ENCODE measurements around the gene FCRL4.

DNA sequence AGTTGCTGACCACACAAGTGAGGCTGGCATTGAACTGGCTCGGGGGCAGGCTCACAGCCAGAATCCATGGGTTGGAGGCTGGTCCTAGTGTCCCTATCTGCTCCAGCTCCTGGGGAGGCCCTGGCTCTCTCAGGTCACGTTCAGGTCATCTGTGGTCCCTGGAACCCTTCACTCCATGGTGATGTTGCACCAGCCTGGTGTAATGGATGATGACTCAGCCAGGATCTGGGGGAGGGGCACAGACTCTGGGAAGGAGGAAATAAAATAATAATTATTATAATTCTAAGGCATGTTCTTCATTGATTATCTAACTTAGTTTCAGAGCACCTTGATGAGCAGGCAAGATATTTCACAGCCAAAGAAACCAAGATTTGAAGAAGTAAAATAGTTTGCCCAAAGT lies 26.6 kb upstream of the FCRL4 start:
- TF ChIP-seq CTCF (IDR thresholded peaks at IDR 0.05) = no peak
- TF ChIP-seq POLR2A (IDR thresholded peaks at IDR 0.05) = no peak

All from Peyer's patch (tissue), 4 donors.